Progenitor cell of endocrine pancreas (in vitro differentiated cells): ENCODE measurements around the gene UNC80. TPM values are rescaled to one million over a fixed set of nuclear protein-coding genes. Genes with fewer than 3 reads are reported as not detected.

ENCODE experiments used
- DNase-seq: peaks from one replicate; pipeline ENCODE4 v3.0.0; 2021; ENCODE audit warnings: low spot score; ENCODE audit not compliant: unreplicated experiment
- H3K27ac Mint-ChIP-seq: 2 replicates; pipeline ENCODE4 v1.8.0; 2021; ENCODE audit warnings: mild to moderate bottlenecking, moderate library complexity, mixed read lengths
- H3K27me3 Mint-ChIP-seq: 2 replicates; pipeline ENCODE4 v1.8.0; 2021; ENCODE audit warnings: mixed read lengths
- H3K36me3 Mint-ChIP-seq: 2 replicates; pipeline ENCODE4 v1.8.0; 2022; ENCODE audit warnings: mixed read lengths; ENCODE audit not compliant: insufficient read depth
- H3K4me1 Mint-ChIP-seq: 2 replicates; pipeline ENCODE4 v1.8.0; 2021; ENCODE audit warnings: low read depth, mixed read lengths
- H3K4me3 Mint-ChIP-seq: 2 replicates; pipeline ENCODE4 v1.8.0; 2021; ENCODE audit warnings: low read depth, mild to moderate bottlenecking, moderate library complexity, mixed read lengths
- H3K9me3 Mint-ChIP-seq: 2 replicates; pipeline ENCODE4 v1.8.0; 2021; ENCODE audit warnings: low read depth, mixed read lengths
- CTCF ChIP-seq: fragments of 200-600 bp; sonication (generic); IDR thresholded peaks from one replicate; pipeline ENCODE4 v1.5.0; 2021; ENCODE audit warnings: antibody characterized with exemption, mild to moderate bottlenecking; ENCODE audit not compliant: unreplicated experiment
- total RNA-seq: library from RNA; stranded (reverse); gene quantifications from 2 replicates; pipeline ENCODE4 v1.2.1, GENCODE V29; 2021

Gene UNC80
- total RNA-seq, 1 donor from 2014 or later = 3.1 TPM

GRCh38 chr2:209805351-209805750, 33.7 kb downstream of the UNC80 start:
- Mint-ChIP-seq H3K4me3 (no peak overlapping the region), H3K36me3 (no peaks in the 10 kb centered on the region), H3K27ac (no peak overlapping the region), H3K4me1 (no peaks in the 10 kb centered on the region), H3K27me3 (no peaks in the 10 kb centered on the region), H3K9me3 (peaks cover 8% of the 10 kb centered on the region)
- TF ChIP-seq CTCF = no peak
- no peak for DNase-seq

GRCh38 chr2:209806318-209806717, 34.7 kb downstream of the UNC80 start:
- Mint-ChIP-seq H3K4me1 (no peaks in the 10 kb centered on the region), H3K36me3 (no peaks in the 10 kb centered on the region), H3K9me3 (peaks cover 3% of the 10 kb centered on the region), H3K27ac (no peak overlapping the region), H3K4me3 (no peak overlapping the region), H3K27me3 (no peaks in the 10 kb centered on the region)
- no peak for DNase-seq
- TF ChIP-seq CTCF = no peak

- peaks cover 3% of the 10 kb centered on the region for H3K9me3 Mint-ChIP-seq
- no peaks in the 10 kb centered on the region for H3K4me1 Mint-ChIP-seq
- H3K27ac Mint-ChIP-seq = no peak overlapping the region
- no peak for DNase-seq
- no peak overlapping the region for H3K4me3 Mint-ChIP-seq
- no peaks in the 10 kb centered on the region for H3K27me3 Mint-ChIP-seq
- no peaks in the 10 kb centered on the region for H3K36me3 Mint-ChIP-seq
- no peak for TF ChIP-seq CTCF
Measured at GRCh38 chr2:209808521-209808920, 36.9 kb downstream of the UNC80 start.

GRCh38 chr2:209809256-209809655, 37.6 kb downstream of the UNC80 start:
- no peak for DNase-seq
- Mint-ChIP-seq H3K4me3 (no peak overlapping the region), H3K4me1 (no peaks in the 10 kb centered on the region), H3K27me3 (no peaks in the 10 kb centered on the region), H3K27ac (no peak overlapping the region), H3K36me3 (no peaks in the 10 kb centered on the region), H3K9me3 (peaks cover 3% of the 10 kb centered on the region)
- no peak for TF ChIP-seq CTCF

GRCh38 chr2:209817844-209818271, 46.2 kb downstream of the UNC80 start:
- DNase-seq = no peak
- Mint-ChIP-seq H3K4me3 (no peak overlapping the region), H3K27me3 (no peaks in the 10 kb centered on the region), H3K9me3 (peaks cover 4% of the 10 kb centered on the region), H3K4me1 (peaks cover 6% of the 10 kb centered on the region), H3K36me3 (no peaks in the 10 kb centered on the region), H3K27ac (no peak overlapping the region)
- TF ChIP-seq CTCF = no peak
